Endothelial cell (in vitro differentiated cells): ENCODE measurements around the gene CD300LF. TPM values are rescaled to one million over a fixed set of nuclear protein-coding genes. Genes with fewer than 3 reads are reported as not detected.

Source experiments
- DNase-seq: peaks from one replicate; pipeline ENCODE4 v3.0.0; 2021; ENCODE audit warnings: low spot score
- H3K27ac Mint-ChIP-seq: one replicate; pipeline ENCODE4 v1.8.0; 2021; ENCODE audit warnings: mixed read lengths, inconsistent platforms; ENCODE audit not compliant: unreplicated experiment
- H3K27me3 Mint-ChIP-seq: one replicate; pipeline ENCODE4 v1.8.0; 2021; ENCODE audit warnings: mild to moderate bottlenecking, moderate library complexity, mixed read lengths, inconsistent platforms; ENCODE audit not compliant: unreplicated experiment
- H3K36me3 Mint-ChIP-seq: one replicate; pipeline ENCODE4 v1.8.0; 2021; ENCODE audit warnings: mild to moderate bottlenecking, low read depth, mixed read lengths, inconsistent platforms; ENCODE audit not compliant: unreplicated experiment
- H3K4me1 Mint-ChIP-seq: one replicate; pipeline ENCODE4 v1.8.0; 2021; ENCODE audit warnings: mild to moderate bottlenecking, mixed read lengths, inconsistent platforms; ENCODE audit not compliant: unreplicated experiment
- H3K4me3 Mint-ChIP-seq: one replicate; pipeline ENCODE4 v1.8.0; 2021; ENCODE audit warnings: mild to moderate bottlenecking, mixed read lengths, inconsistent platforms; ENCODE audit not compliant: unreplicated experiment
- H3K9me3 Mint-ChIP-seq: one replicate; pipeline ENCODE4 v1.8.0; 2021; ENCODE audit warnings: mixed read lengths, inconsistent platforms; ENCODE audit not compliant: unreplicated experiment
- total RNA-seq: library from RNA; stranded (reverse); fragmentation: NEBNext Ultra II Directional; extraction: Animal tissue kit (Norgen Biotek cat#: 25700); gene quantifications from one replicate; pipeline ENCODE4 v1.2.1, GENCODE V29; 2021; ENCODE audit not compliant: unreplicated experiment
- TF ChIP-seq, protein P1 (sequence below): fragments of 200-600 bp; sonication (generic); IDR thresholded peaks from one replicate; pipeline ENCODE4 v1.5.0; 2021; ENCODE audit warnings: antibody characterized with exemption; ENCODE audit not compliant: unreplicated experiment

Gene CD300LF
- total RNA-seq, 1 donor from 2014 or later, result not detected

DNA sequence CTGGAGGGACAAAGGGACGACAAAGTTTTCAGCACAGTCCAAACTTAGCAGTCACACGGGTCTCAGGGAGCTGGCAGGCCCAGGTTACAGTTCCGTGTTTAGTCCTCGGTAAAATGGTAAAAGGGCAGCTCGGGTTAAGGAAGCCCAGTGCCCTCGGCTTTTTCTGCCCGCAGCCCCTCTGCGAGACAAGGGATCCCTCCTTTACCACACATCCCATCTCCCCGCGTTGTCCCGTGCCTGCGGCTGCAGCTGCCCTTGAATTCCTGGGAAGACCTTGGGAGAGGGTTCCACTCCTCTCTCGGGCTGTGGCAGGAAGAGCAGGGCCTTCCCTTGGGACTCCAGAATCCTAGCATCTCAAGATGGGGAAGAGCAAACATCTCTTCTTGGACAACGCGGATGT, 17.1 kb upstream of the CD300LF start:
- Mint-ChIP-seq H3K9me3 (no peaks in the 10 kb centered on the region), H3K36me3 (no peaks in the 10 kb centered on the region), H3K4me1 (no peaks in the 10 kb centered on the region), H3K27ac (no peak overlapping the region), H3K27me3 (peaks cover 3% of the 10 kb centered on the region), H3K4me3 (no peak overlapping the region)
- no peak for DNase-seq
- TF ChIP-seq, protein P1, sequence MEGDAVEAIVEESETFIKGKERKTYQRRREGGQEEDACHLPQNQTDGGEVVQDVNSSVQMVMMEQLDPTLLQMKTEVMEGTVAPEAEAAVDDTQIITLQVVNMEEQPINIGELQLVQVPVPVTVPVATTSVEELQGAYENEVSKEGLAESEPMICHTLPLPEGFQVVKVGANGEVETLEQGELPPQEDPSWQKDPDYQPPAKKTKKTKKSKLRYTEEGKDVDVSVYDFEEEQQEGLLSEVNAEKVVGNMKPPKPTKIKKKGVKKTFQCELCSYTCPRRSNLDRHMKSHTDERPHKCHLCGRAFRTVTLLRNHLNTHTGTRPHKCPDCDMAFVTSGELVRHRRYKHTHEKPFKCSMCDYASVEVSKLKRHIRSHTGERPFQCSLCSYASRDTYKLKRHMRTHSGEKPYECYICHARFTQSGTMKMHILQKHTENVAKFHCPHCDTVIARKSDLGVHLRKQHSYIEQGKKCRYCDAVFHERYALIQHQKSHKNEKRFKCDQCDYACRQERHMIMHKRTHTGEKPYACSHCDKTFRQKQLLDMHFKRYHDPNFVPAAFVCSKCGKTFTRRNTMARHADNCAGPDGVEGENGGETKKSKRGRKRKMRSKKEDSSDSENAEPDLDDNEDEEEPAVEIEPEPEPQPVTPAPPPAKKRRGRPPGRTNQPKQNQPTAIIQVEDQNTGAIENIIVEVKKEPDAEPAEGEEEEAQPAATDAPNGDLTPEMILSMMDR, result no peak

DNA sequence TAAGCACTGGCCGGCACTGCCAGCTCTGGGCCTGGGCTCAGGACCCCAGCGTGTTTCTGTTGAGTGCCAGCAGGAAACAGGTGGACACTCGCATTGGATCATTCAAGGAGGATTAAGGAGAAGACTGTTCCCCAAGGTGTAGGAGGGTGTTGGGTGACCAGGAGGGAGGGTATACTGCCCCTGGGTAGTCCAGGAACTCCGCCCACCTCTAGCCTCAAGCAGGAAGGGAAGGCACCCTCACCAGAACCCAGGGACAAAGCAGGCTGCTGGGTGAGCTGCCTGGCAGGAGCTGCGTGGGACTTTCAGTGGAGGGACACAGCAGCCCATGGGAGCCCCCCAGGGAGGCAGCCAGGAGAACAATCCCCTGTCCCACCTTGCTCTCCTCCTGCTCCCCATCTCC, 16.6 kb upstream of the CD300LF start:
- Mint-ChIP-seq H3K4me3 (no peak overlapping the region), H3K36me3 (no peaks in the 10 kb centered on the region), H3K27ac (no peak overlapping the region), H3K9me3 (no peaks in the 10 kb centered on the region), H3K27me3 (peaks cover 2% of the 10 kb centered on the region), H3K4me1 (no peaks in the 10 kb centered on the region)
- no peak for DNase-seq
- TF ChIP-seq, protein P1, result no peak

DNA sequence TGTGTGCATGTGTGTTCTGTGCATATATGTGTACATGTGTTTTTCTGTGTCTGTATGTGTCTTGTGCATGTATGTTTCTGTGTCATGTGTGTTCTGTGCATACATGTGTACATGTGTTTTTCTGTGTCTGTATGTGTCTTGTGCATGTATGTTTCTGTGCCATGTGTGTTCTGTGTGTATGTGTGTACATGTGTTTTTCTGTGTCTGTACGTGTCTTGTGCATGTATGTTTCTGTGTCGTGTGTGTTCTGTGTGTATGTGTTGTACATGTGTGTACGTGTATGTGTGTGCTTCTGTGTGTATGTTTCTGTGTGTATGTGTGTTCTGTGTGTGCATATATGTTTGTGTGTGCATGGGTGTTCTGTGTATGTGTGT, 16.0 kb upstream of the CD300LF start:
- no peak overlapping the region for H3K4me3 Mint-ChIP-seq
- peaks cover 2% of the 10 kb centered on the region for H3K27me3 Mint-ChIP-seq

DNA sequence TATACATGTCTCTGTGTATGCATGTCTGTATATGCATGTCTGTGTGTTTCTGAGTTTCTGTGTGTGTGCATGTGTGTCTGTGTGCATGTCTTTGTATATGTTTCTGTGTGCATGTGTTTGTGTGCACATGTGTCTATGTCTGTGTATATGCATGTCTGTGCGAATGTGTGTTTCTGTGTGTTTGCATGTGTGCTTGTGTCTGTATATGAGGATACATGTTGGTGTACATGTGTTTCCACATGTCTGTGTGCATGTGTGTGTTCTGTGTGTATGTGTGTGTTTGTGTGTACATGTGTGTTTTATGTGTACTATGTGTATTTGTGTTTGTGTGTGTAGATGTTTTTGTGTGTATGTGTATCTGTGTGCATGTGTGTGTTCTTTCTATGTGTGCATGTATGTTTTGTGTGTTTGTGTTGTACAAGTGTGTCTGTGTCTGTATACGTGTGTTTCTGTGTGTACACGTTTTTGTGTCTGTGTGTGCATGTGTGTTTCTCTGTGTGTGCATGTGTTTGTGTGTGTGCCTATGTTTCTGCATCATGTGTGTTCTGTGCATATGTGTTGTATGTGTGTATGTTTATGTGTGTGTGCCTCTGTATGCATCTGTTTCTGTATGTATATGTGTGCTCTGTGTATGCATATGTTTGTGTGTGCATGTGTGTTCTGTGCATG, 15.4 kb upstream of the CD300LF start:
- TF ChIP-seq, protein P1, result no peak
- peaks cover 2% of the 10 kb centered on the region for H3K27me3 Mint-ChIP-seq
- no peaks in the 10 kb centered on the region for H3K9me3 Mint-ChIP-seq

More for the DNA sequence above, 16.0 kb upstream of the CD300LF start:
- TF ChIP-seq, protein P1, result no peak
- no peaks in the 10 kb centered on the region for H3K9me3 Mint-ChIP-seq
- DNase-seq, result no peak
- H3K4me1 Mint-ChIP-seq, result no peaks in the 10 kb centered on the region
- H3K27ac Mint-ChIP-seq, result no peak overlapping the region
- no peaks in the 10 kb centered on the region for H3K36me3 Mint-ChIP-seq

DNA sequence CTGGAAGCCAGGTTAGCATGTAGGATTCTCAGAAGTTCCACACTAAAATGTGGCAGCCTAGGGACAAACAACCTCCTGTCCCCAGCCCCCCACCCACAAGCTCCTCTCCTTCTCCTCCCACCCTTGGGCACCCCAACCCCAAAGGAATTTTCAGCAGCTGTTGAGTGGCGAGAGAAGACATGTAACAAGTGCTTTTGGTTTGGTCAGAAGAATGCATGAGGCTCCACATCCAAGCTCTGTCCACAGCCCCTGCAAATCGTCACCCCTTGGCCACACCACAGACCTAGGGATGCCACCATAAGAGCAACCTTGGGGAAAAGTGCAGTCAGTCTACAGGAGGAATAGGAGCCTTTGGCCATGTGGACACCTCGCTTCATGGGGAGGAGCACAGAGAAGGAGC, 12.4 kb upstream of the CD300LF start:
- H3K27ac Mint-ChIP-seq, result no peak overlapping the region
- DNase-seq, result no peak

More for the DNA sequence above, 15.4 kb upstream of the CD300LF start:
- H3K27ac Mint-ChIP-seq, result no peak overlapping the region
- H3K36me3 Mint-ChIP-seq, result no peaks in the 10 kb centered on the region
- H3K4me1 Mint-ChIP-seq, result no peaks in the 10 kb centered on the region
- DNase-seq, result no peak
- no peak overlapping the region for H3K4me3 Mint-ChIP-seq

More for the DNA sequence above, 12.4 kb upstream of the CD300LF start:
- no peaks in the 10 kb centered on the region for H3K36me3 Mint-ChIP-seq
- no peak overlapping the region for H3K4me3 Mint-ChIP-seq
- no peaks in the 10 kb centered on the region for H3K27me3 Mint-ChIP-seq
- TF ChIP-seq, protein P1, result no peak
- H3K4me1 Mint-ChIP-seq, result no peaks in the 10 kb centered on the region
- no peaks in the 10 kb centered on the region for H3K9me3 Mint-ChIP-seq
